GM12873 (cell line): Measurements from ENCODE around the gene TYW5.

Experiments used
- CTCF ChIP-seq: IDR thresholded peaks from 2 replicates; pipeline ENCODE4 v1.5.1; 2012; ENCODE audit warnings: low read depth, mild to moderate bottlenecking, moderate library complexity, low read length, control low read depth; ENCODE audit not compliant: insufficient read depth; ENCODE audit errors: missing control alignments

Gene TYW5

GRCh38 chr2:199914372-199914958 lies 40.8 kb downstream of the TYW5 start:
- TF ChIP-seq CTCF: no peak

- no peak for TF ChIP-seq CTCF
Observed at GRCh38 chr2:199911877-199912161, 43.5 kb downstream of the TYW5 start.

- no peak for TF ChIP-seq CTCF
Observed at GRCh38 chr2:199911052-199911876, 44.0 kb downstream of the TYW5 start, which contains the start of gene C2orf69. Gene C2orf69, plus strand, starts transcription at chr2:199911293. Its CDS starts 146 bp downstream, at chr2:199911439.

GRCh38 chr2:199910338-199911051 lies 44.8 kb downstream of the TYW5 start:
- no peak for TF ChIP-seq CTCF

- TF ChIP-seq CTCF: no peak
Observed at GRCh38 chr2:199907008-199907714, 48.1 kb downstream of the TYW5 start.

DNA sequence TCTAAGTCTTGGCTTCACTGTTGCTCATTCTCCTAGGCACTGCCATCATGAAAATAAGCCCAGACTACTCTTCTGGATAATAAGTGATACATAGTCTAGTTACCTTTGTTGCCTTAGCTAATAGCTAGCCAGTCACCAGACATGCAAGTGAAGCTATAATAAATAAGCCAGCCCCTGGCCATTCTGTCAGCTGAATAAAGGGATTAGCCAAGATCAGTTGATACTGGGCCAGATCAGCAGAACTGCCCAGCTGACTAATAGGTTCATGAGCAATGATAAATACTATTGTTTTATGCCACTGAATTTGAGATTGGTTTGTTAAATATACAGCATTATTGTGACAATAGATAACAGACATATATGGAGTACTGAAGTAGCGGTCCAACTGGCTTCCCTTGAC lies 52.2 kb downstream of the TYW5 start:
- no peak for TF ChIP-seq CTCF
